Muscle of arm (tissue), 14 donors: ENCODE results near the gene CDC42SE2. TPM values are rescaled to one million over a fixed set of nuclear protein-coding genes. Genes with fewer than 3 reads are reported as not detected.

Source experiments
- DNase-seq: peaks from one replicate; pipeline ENCODE4 v3.0.0-alpha.2; 2013
- long read RNA-seq, 11 donors: transcript quantifications; one replicate each; lab custom pipeline, GENCODE V29; 2026
- polyA plus RNA-seq, 12 donors: library from polyadenylated mRNA; unstranded; fragments of 120-200 nt; gene quantifications; one replicate each; pipeline ENCODE4 v1.2.1, GENCODE V29; 2013; ENCODE audit not compliant: insufficient read length in 12 of 12

The CDC42SE2 gene
- 10 to 100 TPM in 11 of 12 donors, not detected in 1; 23.2 to 30.6 (median 26.8) TPM for polyA plus RNA-seq
- long read RNA-seq, donor 1, transcript CDC42SE2-201 (6 exons, 3,591 nt) = major isoform, 7 of 41 reads
- long read RNA-seq, donor 1, partial matches to known transcripts = 15 of 41 reads
- long read RNA-seq, donor 1, other reads (novel, unspliced or antisense) = 19 of 41 reads
- long read RNA-seq, donor 2, partial matches to known transcripts = 0 of 12 reads
- long read RNA-seq, donor 2, other reads (novel, unspliced or antisense) = 7 of 12 reads
- long read RNA-seq, donor 3 = 0 reads
- long read RNA-seq, donor 4 = 0 reads
- long read RNA-seq, donor 5, partial matches to known transcripts = 0 of 8 reads
- long read RNA-seq, donor 5, other reads (novel, unspliced or antisense) = 6 of 8 reads
- long read RNA-seq, donor 6, full-length matches to known transcripts = 2 of 2 reads
- long read RNA-seq, donor 6, partial matches to known transcripts = 0 of 2 reads
- long read RNA-seq, donor 6, other reads (novel, unspliced or antisense) = 0 of 2 reads
- long read RNA-seq, donor 7, partial matches to known transcripts = 0 of 3 reads
- long read RNA-seq, donor 7, other reads (novel, unspliced or antisense) = 0 of 3 reads
- long read RNA-seq, donor 8, full-length matches to known transcripts = 3 of 8 reads
- long read RNA-seq, donor 8, partial matches to known transcripts = 0 of 8 reads
- long read RNA-seq, donor 8, other reads (novel, unspliced or antisense) = 5 of 8 reads
- long read RNA-seq, donor 9 = 0 reads
- long read RNA-seq, donor 10, full-length matches to known transcripts = 3 of 8 reads
- long read RNA-seq, donor 10, partial matches to known transcripts = 0 of 8 reads
- long read RNA-seq, donor 10, other reads (novel, unspliced or antisense) = 5 of 8 reads
- long read RNA-seq, donor 11, partial matches to known transcripts = 0 of 8 reads
- long read RNA-seq, donor 11, other reads (novel, unspliced or antisense) = 6 of 8 reads

- peak; percentile 88 for DNase-seq
These were observed at the start of gene CDC42SE2 for GRCh38 chr5:131263648-131264450. CDC42SE2 (plus strand) TSS chr5:131264053; CDS start chr5:131359494, 95,441 bp downstream.

GRCh38 chr5:131214609-131215227 is 49.1 kb upstream of the CDC42SE2 start:
- no peak for DNase-seq

GRCh38 chr5:131217791-131218190 is 46.1 kb upstream of the CDC42SE2 start:
- DNase-seq = no peak

GRCh38 chr5:131218392-131218791 is 45.5 kb upstream of the CDC42SE2 start:
- DNase-seq = no peak

- DNase-seq = no peak
These were observed 43.3 kb upstream of the CDC42SE2 start for GRCh38 chr5:131220566-131220965.

GRCh38 chr5:131221008-131221703 is 42.7 kb upstream of the CDC42SE2 start:
- DNase-seq = no peak

GRCh38 chr5:131221888-131222287 is 42.0 kb upstream of the CDC42SE2 start:
- no peak for DNase-seq

GRCh38 chr5:131222731-131223130 is 41.1 kb upstream of the CDC42SE2 start:
- DNase-seq = no peak

GRCh38 chr5:131223751-131224386 is 40.0 kb upstream of the CDC42SE2 start:
- no peak for DNase-seq

- peak; percentile 16 for DNase-seq
These were observed 39.3 kb upstream of the CDC42SE2 start for GRCh38 chr5:131224387-131225201.

GRCh38 chr5:131225282-131225974 is 38.4 kb upstream of the CDC42SE2 start:
- DNase-seq = no peak

- no peak for DNase-seq
These were observed 37.0 kb upstream of the CDC42SE2 start for GRCh38 chr5:131226899-131227298.

GRCh38 chr5:131228646-131229045 is 35.2 kb upstream of the CDC42SE2 start:
- DNase-seq = no peak

GRCh38 chr5:131229623-131230022 is 34.2 kb upstream of the CDC42SE2 start:
- DNase-seq = no peak

GRCh38 chr5:131230406-131230805 is 33.4 kb upstream of the CDC42SE2 start:
- no peak for DNase-seq

- no peak for DNase-seq
These were observed 24.2 kb upstream of the CDC42SE2 start for GRCh38 chr5:131239686-131240085.

GRCh38 chr5:131242728-131243255 is 21.1 kb upstream of the CDC42SE2 start:
- DNase-seq = no peak

- DNase-seq = no peak
These were observed 18.5 kb upstream of the CDC42SE2 start for GRCh38 chr5:131245312-131245711.
